ENCODE results near the gene CARMIL3. TPM values are rescaled to one million over a fixed set of nuclear protein-coding genes. Genes with fewer than 3 reads are reported as not detected.

Gene CARMIL3
- total and polyA plus RNA-seq, 2 experiments from 2014 or later, result 3.7 to 11.8 TPM

GRCh38 chr14:24057271-24057670 is 5.5 kb downstream of the CARMIL3 start:
- H3K27me3 Mint-ChIP-seq (ENCODE audit: insufficient read depth, low read depth, poor library complexity), result peaks cover 13% of the 10 kb centered on the region
- no peak overlapping the region for H3K27ac ChIP-seq (ENCODE audit: low read depth)
- no peaks in the 10 kb centered on the region; the same call in 2 of the 3 replicates for H3K9me3 Mint-ChIP-seq
- H3K9me2 ChIP-seq (ENCODE audit: insufficient read depth), result no peaks in the 10 kb centered on the region
- TF ChIP-seq EZH2 (IDR thresholded peaks at IDR 0.05; ENCODE audit: low read depth, unreplicated experiment) (no peak), NANOG (IDR thresholded peaks at IDR 0.05; ENCODE audit: borderline replicate concordance) (no peak), ZNF331 (CRISPR knock-in tag; IDR thresholded peaks at IDR 0.05; ENCODE audit: low read depth) (no peak), ZNF114 (CRISPR knock-in tag; IDR thresholded peaks at IDR 0.05) (no peak), EZH2phosphoT487 (IDR thresholded peaks at IDR 0.05; ENCODE audit: unreplicated experiment) (no peak), ZNF462 (CRISPR knock-in tag; IDR thresholded peaks at IDR 0.05) (no peak), CTCF (conservative IDR thresholded peaks at IDR 0.05; ENCODE audit: low read depth in 2 of 2) (no peak), JUNB (IDR thresholded peaks at IDR 0.05; ENCODE audit: unreplicated experiment) (no peak), STAT1 (IDR thresholded peaks at IDR 0.05; ENCODE audit: unreplicated experiment) (no peak)
- no peaks in the 10 kb centered on the region for H3K79me2 ChIP-seq (replicated peaks; ENCODE audit: insufficient read depth)
- ATAC-seq (no peak), DNase-seq (ENCODE audit: low spot score) (no peak)
- no peaks in the 10 kb centered on the region for H4K20me1 ChIP-seq (replicated peaks; ENCODE audit: insufficient read depth)
- H3K36me3 ChIP-seq (ENCODE audit: insufficient read depth), result no peaks in the 10 kb centered on the region
- no peak overlapping the region for H3K4me2 ChIP-seq
- H3K36me3 Mint-ChIP-seq (ENCODE audit: low read depth), result peaks cover 27% of the 10 kb centered on the region
- no peaks in the 10 kb centered on the region for H3K27me3 ChIP-seq (ENCODE audit: insufficient read depth)
- no peak overlapping the region for H3K4me3 Mint-ChIP-seq
- H2AFZ ChIP-seq, result no peak overlapping the region
- no peaks in the 10 kb centered on the region for H3F3A ChIP-seq (replicated peaks; ENCODE audit: low read depth)
- H3K4me1 ChIP-seq (ENCODE audit: insufficient read depth), result no peaks in the 10 kb centered on the region
- no peak overlapping the region for H3K27ac Mint-ChIP-seq
- H3K4me3 ChIP-seq, result no peak overlapping the region
- H3K4me1 Mint-ChIP-seq, result peaks cover 19% of the 10 kb centered on the region
